ENCODE measurements around the gene MAN2B1.
"Not testable (repeated sequence)": the region's sequence is repeated elsewhere in the genome, so short reads cannot be mapped to it uniquely, and the experiment has no call there.

Gene MAN2B1

GRCh38 chr19:12687496-12688196 is 21.1 kb upstream of the MAN2B1 start, which contains the start of gene GNG14:
TSS of gene GNG14 (plus strand) at chr19:12687998. CDS start at chr19:12688049, 51 bp downstream.
- no peak for DNase-seq

GRCh38 chr19:12685831-12686230 is 19.3 kb upstream of the MAN2B1 start:
- DNase-seq = no peak

GRCh38 chr19:12681074-12681987 is 14.8 kb upstream of the MAN2B1 start, which contains the start of gene DHPS:
TSS of gene DHPS (minus strand) at chr19:12681880. CDS start at chr19:12681766, 114 bp downstream.
- DNase-seq = peak; percentile 77 to 91

GRCh38 chr19:12680034-12680433 is 13.5 kb upstream of the MAN2B1 start:
- DNase-seq = no peak

- DNase-seq = not testable (repeated sequence)
Observed at GRCh38 chr19:12678039-12678438, 11.5 kb upstream of the MAN2B1 start.

GRCh38 chr19:12676928-12677327 is 10.4 kb upstream of the MAN2B1 start:
- no peak for DNase-seq

- peak in 1 of 2 donors; percentile 45 for DNase-seq
Observed at GRCh38 chr19:12676384-12676792, 9.8 kb upstream of the MAN2B1 start.

- DNase-seq = no peak
Observed at GRCh38 chr19:12675940-12676339, 9.4 kb upstream of the MAN2B1 start.

GRCh38 chr19:12675399-12675798 is 8.9 kb upstream of the MAN2B1 start:
- no peak for DNase-seq

- DNase-seq = no peak
Observed at GRCh38 chr19:12672744-12673143, 6.2 kb upstream of the MAN2B1 start.

- no peak for DNase-seq
Observed at GRCh38 chr19:12670159-12670928, 3.8 kb upstream of the MAN2B1 start.

- DNase-seq = peak; percentile 72 to 95
Observed at GRCh38 chr19:12669270-12670158, 3.0 kb upstream of the MAN2B1 start.

- no peak for DNase-seq
Observed at GRCh38 chr19:12668932-12669269, 2.4 kb upstream of the MAN2B1 start.

GRCh38 chr19:12668346-12668745 is 1.8 kb upstream of the MAN2B1 start:
- DNase-seq = no peak

- no peak for DNase-seq
Observed at GRCh38 chr19:12667731-12668302, 1.3 kb upstream of the MAN2B1 start.

- no peak for DNase-seq
Observed at GRCh38 chr19:12665671-12666264, 774 bp downstream of the MAN2B1 start.

GRCh38 chr19:12665281-12665573 is 1.3 kb downstream of the MAN2B1 start:
- DNase-seq = peak; percentile 12 to 42

- no peak for DNase-seq
Observed at GRCh38 chr19:12664406-12665280, 1.9 kb downstream of the MAN2B1 start.

GRCh38 chr19:12660980-12661379 is 5.6 kb downstream of the MAN2B1 start:
- DNase-seq = peak; percentile 12 to 13

- no peak for DNase-seq
Observed at GRCh38 chr19:12657966-12658365, 8.6 kb downstream of the MAN2B1 start.

All from hippocampal formation (tissue), 2 donors.